ENCODE measurements around the gene CCDC70.
A peak's percentile ranks its signal among the peaks of the same experiment; 100 is the strongest.

The CCDC70 gene

DNA sequence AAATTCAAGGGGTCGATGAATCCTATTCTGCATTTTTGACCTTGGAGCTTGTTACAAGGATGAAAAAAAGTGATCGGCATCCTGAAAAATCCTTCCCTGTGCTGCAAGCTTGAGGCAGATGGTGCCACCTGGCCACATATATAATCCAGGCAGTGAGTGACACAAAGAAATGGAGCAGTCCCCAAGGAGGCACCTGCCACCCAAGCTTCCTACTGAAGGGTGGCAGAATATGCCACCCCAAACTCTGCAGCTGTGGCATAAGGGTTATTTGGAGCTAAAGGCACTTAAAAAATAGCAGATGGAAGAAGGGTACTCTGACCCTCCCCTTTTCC, 32.2 kb upstream of the CCDC70 start:
- DNase-seq (ENCODE audit: low read depth), result no peak

DNA sequence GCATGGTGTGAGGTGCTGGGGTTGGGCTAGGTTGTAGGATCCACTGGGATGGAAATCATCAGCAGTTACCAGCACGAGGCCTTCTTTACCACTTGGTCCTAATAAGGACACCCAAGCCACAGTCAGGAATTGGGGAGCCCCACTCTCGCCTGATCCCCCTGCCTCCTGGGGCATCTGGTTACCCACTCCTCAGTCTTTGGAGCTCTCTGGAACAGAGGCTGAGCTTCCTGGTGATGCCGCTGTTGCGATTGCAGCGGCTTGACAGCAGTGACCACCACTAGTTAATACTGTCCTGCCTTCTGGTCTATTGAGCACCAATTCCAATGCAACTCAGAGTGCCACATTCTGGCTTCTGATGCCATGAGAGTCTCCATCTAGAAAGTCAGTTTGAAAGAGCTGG, 30.2 kb upstream of the CCDC70 start:
- no peak for DNase-seq (ENCODE audit: low read depth)

DNA sequence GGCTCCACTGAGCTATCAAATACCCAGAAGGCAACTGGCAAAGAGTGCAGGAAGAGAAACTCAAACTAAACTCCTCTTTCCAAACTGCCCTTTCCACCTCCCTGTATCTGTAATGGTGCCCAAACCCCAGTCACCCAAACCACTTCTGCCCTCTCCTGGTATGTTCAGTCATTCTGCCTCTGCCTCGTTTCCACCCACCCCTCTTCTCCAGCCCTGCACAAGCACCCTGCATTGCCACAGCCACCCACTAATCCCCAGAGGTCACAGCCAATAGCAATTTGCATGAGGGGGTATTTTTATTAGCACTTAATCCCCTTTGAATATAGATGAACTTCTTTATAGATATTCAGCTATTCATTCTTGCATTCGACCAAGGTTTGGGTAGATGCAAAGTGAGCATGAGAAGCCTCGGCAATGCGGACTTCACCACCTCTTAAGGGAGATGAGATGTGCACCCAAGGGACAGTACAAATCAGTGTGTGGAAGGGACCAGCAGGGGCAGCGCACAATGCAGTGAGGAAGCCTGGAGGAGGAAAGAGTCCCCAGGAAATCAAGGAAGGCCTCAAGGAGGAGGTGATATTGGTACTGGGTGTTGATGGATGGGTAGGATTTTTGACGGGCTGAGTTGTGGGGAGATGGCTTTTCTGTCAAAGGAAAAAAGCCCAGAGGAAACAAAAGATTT, 29.2 kb upstream of the CCDC70 start:
- no peak for DNase-seq (ENCODE audit: low read depth)

DNA sequence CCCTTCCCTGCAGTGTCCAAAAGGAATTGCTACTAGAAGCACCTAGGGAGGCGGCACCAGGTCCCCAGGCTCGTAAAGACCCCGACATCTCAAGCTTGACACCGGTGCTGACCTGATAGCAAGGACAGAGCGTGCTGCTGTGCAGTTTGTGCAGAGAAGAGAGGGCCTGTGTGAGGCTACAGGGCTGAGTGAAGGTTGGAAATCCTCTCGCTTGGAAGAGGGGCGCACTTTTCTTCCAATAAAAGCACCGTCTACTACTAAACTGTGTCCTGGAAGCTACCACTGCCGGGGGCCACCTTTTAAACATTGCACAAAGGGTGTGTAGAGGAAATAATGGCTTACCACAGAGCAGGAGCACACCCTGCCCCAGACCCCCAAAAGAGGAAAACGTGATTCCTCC, 27.8 kb upstream of the CCDC70 start:
- no peak for DNase-seq (ENCODE audit: low read depth)

DNA sequence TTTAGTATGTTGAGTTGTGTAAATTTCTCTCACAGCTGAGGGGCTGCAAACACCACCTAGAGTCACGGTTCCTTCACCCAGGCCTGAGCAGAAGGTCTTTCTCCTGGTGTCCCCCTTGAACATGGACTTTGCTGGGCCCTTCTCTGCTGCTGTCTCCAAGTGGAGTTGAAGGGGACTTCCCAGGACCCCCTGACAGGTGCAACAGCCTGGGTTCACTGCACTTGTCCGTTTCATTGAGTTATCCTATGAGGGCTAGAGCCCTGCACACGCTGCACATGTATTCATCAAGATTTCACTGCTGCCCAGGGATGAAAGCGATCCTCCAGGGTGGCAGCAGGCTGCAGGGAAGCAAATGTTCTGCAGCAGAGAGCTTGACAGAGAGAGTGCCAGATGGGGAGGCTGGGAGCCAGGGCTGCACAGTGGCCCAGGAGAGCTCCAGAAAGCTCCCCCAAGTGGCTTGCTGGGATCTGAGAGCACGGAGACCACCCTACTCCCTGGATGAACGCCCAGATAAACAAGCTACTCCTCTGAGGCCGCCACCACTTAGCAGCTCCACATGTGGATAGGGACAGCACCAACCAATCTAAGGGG, 27.1 kb upstream of the CCDC70 start:
- no peak for DNase-seq (ENCODE audit: low read depth)

DNA sequence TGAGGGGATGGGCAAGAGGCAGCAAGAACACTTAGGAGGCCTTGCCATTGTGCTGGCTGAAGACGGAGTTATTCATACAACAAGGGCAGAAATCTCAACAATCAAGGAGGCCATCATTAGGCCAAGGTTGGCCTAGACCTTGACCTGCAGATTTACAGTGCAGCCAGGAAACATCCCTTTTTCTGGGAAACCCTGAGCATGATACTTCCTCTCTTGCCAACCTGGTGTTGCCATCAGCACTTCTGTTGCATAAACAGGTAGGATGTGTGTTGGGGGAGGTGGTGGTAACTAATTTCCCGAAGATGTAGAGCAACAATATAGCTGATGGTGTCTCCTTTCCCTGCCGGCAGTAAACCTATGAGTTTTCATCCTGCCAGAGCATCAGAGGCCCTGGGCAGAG, 24.8 kb upstream of the CCDC70 start:
- no peak for DNase-seq (ENCODE audit: low read depth)

DNA sequence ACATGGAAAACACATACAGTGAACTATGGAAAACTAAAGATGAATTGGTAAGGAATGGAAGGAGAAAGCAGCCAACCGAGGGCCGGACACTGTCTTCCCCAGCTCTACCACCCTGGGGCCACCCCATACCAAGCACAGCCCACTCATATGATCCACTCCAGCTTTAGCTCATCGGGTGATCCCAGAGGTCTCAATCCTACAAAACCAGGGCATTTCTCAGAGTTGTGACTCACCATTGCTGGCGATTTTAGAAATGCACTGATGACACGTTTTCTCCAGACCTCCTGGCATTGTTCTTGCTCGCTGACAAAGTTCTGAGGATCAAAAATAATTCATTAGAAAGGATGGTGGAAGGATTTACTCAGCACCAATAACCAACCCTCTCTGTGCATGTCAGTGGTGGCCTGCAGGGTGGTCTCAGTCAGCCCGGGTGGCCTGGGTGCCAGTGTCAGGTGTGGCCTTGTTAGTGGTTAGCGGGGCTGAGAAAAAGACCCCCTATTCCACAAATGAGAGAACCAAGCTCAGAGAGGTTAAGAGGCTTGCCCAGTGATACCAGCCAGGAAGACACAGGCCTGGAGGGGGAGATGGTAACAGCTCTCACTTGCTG, 23.4 kb upstream of the CCDC70 start:
- no peak for DNase-seq (ENCODE audit: low read depth)

DNA sequence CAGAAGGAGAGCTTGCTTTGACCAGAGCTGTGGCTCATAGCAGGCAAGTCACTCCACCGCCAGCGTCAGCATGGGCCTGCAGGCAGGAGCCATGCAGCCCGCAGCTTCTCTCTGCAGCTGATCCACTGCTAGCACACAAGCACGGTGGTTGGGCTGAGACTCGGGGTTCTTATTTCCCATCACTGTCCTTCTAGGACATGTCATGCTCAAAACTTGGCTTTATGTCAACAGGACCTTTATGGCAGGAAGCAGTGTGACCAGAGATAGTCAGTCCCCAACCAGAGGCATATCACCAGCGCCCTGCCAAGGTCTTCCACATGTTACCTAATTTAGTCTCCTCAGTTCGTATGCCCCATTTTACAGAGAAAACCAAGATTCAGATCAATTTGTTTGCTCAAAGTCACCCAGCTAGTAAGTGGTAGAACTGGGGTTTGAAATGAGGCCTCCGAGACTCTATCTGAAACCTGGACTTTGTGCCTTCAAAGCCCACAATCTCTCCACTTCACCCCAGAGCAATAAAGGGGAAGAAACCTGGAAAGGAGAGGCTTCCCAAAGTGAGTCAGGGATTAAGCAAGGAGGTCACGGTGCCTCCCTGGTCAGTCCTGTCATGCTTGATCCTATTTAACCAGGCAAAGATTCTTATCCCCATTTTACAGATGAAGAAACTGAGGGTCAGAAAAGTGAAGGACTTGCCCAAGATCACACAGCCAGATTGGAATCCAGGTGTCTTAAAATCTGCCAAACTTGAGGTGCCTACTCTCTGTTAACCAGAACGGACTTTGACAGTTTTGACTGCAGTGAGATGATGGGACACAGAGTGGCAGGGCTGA, 21.8 kb upstream of the CCDC70 start:
- no peak for DNase-seq (ENCODE audit: low read depth)

DNA sequence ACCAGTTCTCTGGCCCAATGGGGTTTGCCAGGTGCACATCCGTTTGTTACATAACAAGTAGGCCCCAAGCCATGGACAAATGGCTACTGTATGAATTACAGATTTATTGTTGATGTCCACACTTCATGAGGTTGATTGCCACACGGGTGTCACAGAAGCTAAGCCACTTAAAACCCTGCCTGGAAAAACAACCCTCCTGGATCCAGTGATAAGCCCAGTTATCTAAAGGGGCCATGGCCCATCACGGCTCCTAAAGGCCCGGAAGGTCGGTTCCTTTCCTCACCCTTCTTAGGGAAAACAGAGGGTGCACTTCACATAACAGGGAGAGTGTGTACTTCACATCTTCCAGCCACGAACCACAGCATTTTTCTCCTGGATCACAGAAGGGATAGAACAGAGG, 20.9 kb upstream of the CCDC70 start:
- no peak for DNase-seq (ENCODE audit: low read depth)

DNA sequence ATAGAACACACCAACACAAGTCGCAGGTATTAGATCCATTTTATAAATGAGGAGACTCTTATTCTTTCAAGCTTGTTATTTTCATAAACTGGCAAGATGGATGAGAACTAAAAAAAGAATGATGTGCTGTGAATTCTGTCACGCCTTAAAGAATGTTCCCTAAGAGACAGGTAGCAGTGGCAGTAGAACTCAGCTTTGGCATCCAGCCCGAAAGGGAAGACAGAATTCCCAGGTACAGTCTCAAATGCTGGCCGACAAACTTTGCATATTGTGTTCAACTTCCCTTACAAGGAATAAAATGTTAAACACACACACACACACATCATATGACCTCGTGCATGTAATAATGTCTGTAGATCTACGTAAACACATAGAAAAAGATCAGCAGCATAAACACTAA, 20.0 kb upstream of the CCDC70 start:
- DNase-seq (ENCODE audit: low read depth), result no peak

DNA sequence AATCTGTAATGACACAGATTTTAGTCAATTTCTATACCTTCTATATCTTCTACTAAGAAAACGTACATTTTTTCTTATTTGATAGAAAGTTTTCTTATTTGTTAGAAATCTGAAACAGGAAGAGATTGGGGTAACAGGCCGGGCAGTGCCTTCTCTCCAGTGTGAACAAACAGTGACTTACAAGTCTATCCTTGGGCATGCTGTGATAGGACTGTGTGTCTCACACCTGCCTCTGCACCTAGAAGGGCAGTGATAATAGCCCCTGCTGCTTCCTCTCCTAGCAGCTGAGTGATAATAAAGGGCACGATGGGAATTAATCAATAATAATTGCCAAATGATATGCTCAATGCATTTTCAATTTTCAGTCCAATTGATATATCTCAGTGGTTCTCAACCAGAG, 18.2 kb upstream of the CCDC70 start:
- no peak for DNase-seq (ENCODE audit: low read depth)

DNA sequence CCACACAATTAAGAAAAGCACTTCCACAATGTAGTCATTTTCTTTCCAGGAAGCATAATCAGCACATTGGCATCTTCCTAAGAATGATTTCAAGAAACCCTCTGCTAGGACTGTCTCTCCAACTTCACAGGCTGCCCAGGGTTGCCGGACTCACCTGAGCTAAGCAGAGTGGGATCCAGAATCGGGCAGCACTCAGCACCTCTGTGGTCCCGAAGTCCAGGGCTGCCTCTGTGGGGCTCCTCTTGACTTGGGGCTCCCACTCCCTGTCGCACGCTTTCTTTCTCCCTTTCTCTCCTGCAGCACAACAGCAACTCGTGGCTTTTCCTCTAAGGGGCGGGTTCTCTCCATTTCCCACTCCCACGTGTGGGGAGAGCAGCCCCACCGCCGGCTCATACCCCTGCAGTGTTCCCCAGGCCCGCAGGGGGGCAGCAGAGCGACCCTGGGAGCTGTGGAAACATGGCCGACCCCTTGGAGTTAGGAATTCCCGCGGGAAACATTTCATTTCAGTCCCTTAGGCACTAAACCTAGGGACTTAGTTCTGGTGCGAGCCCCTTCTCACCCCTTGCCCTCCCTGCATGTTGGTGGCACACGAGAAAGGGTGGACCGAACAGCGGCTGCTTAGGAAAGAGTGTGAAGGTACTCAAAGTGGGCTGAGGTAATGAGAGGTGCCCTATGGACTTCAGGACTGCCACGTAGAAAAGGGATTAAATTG, 16.8 kb upstream of the CCDC70 start, which contains the start of gene TMEM272:
TSS of gene TMEM272 (minus strand) at position 316 of the 712 bp plus-strand sequence. CDS start 6,647 bp downstream, outside the sequence.
- DNase-seq (ENCODE audit: low read depth), result peak; percentile 38

DNA sequence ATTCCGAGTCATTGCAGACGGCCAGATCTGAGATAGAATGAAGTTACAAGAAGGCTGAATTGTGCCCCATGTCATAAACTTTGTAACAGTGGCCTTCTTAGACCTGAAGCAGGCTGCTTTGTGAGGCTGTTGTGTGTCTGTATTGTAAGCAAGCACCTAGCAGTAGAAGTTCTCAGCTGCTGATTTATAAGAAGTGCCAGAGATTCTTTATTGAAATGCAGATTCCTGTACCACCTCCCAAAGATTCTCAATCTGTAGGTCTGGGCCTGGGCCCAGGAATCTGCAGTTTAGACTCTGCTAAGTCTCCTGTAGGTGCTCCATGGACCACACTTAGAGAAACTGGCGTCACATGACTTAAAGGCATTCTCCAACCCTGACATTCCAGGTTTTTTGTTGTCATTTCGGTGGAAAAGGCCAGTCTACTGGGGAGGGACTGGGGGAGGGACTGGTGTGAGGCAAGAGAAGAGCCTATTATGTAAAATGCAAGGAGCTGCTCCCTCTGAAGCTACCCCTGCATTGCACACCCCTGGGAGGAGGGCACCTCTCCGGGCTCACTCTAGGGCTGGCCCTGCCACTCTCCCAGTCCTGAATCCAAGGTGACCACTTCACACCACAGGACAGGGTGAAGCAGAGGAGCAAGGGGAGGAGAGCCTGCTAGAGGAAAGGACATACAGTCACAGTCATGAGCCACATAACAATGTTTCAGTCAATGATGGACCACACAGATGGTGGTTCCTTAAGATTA, 16.0 kb upstream of the CCDC70 start:
- DNase-seq (ENCODE audit: low read depth), result no peak

DNA sequence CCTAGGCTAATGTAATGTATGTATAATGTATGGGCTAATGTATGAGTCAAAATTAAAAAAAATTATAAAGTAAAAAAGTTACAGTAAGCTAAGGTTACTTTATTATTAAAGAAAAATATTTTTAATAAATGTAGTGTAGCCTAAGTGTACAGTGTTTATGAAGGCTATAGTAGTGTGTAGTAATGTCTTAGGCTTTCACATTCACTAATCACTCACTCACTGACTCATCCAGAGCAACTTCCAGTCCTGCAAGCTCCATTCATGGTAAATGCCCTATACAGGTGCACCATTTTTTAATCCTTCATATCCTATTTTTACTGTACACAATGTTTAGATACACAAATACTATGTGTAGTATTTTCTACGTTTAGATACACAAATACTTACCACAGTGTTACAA, 15.0 kb upstream of the CCDC70 start:
- DNase-seq (ENCODE audit: low read depth), result no peak

DNA sequence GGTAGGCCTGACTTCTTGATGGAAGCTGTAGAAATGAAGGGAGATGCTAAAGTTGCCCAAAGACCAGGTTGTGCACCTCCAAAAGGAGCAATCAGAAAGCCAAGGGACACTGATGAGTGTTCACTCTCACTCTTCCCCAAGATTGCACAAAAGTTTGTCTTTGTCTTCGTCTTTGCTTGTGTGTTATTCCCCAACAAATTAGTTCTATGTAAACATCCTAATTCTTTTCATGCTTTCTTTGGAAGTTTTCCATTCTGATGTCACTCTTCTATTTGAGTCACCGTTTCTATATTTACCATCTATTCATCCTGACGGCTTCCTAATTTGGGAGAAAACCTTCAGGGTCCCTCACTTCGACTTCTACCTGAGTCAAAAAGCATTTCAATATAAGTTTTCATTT, 13.1 kb upstream of the CCDC70 start:
- no peak for DNase-seq (ENCODE audit: low read depth)

DNA sequence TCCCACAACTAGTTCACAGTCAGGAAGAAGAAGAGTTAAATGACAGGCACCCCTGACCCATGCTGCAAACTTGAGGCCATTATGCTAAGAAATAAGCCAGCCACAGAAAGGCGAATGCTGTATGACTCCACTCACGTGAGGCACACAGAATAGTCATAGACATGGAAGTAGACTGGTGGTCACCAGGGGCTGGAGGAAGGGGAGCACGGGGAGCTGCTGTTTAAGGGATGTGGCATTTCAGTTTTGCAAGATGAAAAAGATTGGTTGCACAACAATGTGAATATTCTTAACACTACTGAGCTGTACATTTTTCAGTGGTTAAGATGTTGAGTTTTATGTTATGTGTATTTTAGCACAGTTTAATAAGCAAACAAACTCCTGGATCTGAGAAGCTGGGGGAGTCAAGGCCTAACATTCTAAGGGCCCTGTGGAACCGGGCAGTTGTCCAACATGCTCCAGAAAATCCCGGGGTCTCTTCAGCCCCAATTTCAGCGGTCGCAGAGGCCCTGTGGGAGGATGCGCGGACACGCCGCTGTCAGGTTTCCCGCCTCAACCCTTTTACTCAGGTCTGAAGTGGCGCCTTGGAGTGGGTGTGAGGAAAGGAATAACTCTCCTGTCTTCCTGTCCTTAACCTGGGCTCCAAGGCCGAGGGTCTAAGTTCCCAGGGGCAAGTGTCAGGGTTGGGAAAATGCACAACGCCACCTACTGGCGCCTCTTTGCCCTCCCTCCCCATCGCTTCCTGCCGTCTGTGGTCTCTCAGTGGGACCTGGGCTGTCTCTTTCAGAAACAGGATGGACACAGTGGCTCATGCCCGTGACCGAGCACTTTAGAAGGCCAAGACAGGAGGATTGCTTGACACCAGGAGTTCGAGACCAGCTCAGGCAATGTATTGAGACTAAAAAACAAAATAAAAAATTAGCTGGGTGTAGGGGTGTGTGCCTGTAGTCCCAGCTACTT, 12.3 kb upstream of the CCDC70 start:
- DNase-seq (ENCODE audit: low read depth), result peak; percentile 30

DNA sequence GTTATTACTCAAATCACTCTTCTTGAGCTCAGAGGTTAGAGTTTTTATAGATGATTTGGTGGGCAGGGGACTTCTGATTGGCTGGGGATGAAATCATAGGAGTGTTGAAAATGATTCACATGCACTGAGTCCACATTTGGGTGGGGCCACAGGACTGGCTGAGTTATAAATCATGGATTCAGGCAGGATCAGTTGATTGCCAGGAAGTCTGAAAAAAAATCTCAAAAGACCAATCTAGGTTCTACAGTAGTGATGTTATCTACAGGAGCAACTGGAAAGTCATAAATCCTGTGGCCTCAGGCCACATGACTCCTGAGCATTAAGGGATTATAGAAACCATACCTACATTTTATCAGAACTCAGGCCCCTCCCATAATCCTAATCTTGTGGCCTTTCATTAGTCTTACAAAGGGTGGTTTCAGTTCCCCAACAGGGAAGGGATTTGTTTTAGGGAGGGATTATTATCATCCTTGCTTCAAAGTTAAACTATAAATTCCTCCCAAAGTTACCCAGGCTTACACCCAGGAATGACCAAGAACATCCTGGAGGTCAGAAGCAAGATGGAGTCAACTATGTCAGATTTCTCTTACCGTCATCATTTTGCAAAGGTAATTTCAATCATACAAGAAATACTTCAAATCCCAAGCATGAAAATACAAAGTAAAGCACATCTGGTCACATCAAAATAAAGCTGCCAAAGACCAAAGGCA, 5.6 kb upstream of the CCDC70 start:
- no peak for DNase-seq (ENCODE audit: low read depth)

DNA sequence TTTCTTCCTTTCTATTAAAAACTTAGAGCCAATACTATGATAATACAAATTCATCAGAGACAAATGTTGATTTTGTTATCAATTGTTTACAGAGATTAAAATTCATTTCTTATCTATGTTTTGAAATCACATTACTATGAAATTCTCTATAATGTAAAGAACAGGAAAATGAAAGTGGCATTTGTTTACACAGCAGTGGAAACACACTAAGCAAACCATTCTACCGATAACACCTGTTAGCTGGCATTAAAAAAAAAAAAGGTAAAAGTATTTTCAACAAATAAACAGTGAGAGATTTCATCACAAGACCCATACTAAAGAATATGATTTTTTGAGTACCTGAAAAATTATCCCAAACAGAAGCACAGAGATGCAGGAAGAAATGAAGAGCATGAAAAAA, 4.8 kb upstream of the CCDC70 start:
- no peak for DNase-seq (ENCODE audit: low read depth)

DNA sequence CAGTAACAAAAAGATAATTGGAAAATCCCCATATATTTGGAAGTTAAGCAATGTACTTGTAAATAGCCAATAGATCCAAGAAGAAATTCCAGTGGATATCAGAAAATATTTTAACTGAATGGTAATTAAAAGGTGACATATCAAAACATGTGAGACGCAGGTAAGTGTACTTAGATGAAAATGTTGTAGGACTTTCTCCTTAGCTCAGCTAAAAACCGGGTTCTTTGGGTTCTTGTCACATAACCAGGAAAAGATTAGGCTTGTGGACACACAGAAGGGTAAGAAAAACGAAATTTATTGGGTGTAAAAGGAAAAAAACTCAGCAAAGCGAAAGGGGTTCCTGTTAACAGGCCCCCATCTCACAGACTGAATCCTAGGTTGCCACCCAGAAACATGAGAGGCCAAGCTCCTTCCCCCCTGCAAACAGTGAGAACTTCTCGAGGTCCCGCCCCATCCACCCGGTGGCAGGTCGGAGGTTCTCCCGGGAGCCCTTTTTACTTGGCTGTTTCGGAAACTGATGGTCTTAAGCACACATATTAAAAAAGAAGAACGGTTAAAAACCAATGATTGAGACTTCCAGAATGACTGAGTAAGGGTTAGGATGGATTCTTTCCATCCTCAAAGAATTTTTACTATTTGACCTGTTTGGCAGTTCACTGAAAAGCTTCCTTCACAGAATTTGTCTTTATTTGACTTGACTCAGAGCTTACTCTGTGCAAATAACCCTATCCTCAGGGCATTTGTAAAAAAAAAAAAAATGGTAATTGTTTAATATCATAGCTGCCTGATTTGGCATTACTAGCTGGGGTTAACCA, 3.1 kb upstream of the CCDC70 start:
- no peak for DNase-seq (ENCODE audit: low read depth)

Data from stimulated activated CD8-positive, alpha-beta memory T cell treated with anti-CD3 and anti-CD28 coated beads, Interleukin-4, amount 100 ng/mL, for 24 hours (primary cell).